ENCODE results near the gene ATG7.
"Not testable (repeated sequence)": the region's sequence is repeated elsewhere in the genome, so short reads cannot be mapped to it uniquely, and the experiment has no call there.

Gene ATG7

DNA sequence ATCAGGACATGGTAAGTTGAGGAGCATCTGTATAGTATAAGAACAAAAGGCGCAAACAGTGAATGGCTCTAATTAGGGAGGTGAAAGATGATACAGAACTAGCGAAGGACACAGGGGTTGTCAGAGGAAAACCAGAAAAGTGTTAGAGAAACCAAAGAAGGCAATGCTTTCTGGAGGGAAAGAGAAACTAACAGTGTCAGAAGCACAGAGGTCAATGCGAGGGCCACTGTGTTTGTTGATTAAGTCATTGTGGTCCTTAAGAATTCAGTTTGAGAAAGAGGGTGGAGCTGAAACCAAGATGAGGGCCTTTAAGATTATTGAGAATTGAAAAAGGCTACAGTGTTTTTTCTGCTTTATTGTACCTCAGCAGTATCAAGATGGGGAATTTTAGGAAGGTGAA, 28.8 kb downstream of the ATG7 start:
- no peak for DNase-seq (ENCODE audit: low read depth in 2 of 2)

DNA sequence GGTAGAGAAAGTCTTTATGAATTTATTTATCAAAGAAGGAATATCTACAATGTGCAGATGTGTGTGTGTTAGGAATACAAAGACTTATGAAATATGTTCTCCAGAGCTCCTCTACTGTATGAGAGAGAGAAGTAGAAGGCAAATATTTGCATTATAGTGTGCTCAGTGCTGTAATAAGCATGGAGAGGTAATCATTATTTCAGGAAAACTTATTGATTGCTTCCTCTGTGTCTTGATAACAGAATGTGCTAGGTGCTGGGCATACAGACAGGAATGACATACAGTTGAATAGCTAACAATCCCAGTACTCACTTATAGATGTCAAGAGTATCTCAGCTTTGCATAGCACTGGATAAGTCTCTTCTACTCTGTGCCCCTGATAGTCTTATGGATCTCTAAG, 30.2 kb downstream of the ATG7 start:
- no peak for DNase-seq (ENCODE audit: low read depth in 2 of 2)

DNA sequence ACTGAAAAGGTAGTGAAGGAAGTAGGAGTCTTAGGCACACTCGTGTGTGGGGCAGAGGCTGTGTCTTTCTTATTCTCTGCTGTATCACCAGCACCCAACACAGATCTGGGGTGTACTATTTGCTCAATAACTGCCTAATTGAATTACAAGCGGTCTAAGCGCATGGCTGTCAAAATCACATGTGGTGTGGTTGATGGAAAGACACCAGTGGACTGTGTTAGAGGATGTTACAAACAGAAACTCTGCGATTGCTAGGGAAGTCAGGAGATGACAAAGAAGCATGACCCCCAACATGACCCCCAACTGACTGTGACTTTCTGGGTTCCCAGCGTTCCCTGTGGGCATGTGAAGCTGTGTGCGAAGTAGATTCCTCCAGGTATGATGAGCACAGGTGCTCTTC, 32.0 kb downstream of the ATG7 start:
- no peak for DNase-seq (ENCODE audit: low read depth in 2 of 2)

DNA sequence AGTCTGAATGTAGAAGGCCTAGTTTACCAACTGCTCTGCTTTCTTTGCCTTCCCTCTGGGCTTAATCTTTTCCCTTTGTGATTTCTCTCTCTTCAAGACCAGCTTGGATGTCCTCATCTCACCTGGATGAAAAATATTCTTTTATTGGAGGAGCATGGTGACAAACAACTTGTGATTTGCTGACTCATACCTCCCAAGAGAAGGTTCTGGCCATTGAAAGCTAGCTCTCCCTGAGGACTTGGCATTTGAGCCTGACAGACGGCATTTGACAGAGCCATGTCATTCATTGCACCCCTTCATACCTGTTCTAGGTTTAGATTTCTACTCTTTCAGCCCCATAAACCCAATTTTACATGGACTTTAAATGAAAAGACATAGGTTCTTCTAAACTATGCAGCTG, 33.3 kb downstream of the ATG7 start:
- DNase-seq (ENCODE audit: low read depth in 2 of 2) = no peak

GRCh38 chr3:11306817-11307589, 34.8 kb downstream of the ATG7 start:
- peak in 1 of 2 donors; percentile 40 for DNase-seq (ENCODE audit: low read depth in 2 of 2)

GRCh38 chr3:11307830-11308432, 35.7 kb downstream of the ATG7 start:
- no peak for DNase-seq (ENCODE audit: low read depth in 2 of 2)

DNA sequence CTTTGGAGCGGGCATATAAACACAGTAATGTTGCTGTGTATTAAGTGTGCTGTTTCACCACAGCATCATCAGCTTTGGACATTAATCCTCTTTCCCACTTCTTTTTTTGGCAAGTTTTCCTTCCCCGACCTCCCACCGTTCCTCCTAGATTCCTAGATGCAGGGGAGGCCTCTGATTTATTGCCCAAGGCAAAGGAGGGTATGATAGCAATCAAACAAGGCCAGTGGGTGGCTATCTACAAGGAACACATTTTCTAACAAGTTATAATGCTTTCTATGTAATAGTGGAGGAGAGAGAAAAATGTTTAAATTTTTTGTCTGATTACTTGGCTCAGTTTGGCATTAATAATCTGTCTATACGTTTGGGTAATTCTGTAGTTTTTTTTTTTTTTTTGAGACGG, 38.1 kb downstream of the ATG7 start:
- no peak for DNase-seq (ENCODE audit: low read depth in 2 of 2)

GRCh38 chr3:11312166-11312565, 40.0 kb downstream of the ATG7 start:
- DNase-seq (ENCODE audit: low read depth in 2 of 2) = no peak

GRCh38 chr3:11317300-11317699, 45.1 kb downstream of the ATG7 start:
- DNase-seq (ENCODE audit: low read depth in 2 of 2) = no peak

GRCh38 chr3:11322931-11323330, 50.7 kb downstream of the ATG7 start:
- no peak for DNase-seq (ENCODE audit: low read depth in 2 of 2)

- no peak for DNase-seq (ENCODE audit: low read depth in 2 of 2)
Observed at GRCh38 chr3:11323813-11324212, 51.6 kb downstream of the ATG7 start.

DNA sequence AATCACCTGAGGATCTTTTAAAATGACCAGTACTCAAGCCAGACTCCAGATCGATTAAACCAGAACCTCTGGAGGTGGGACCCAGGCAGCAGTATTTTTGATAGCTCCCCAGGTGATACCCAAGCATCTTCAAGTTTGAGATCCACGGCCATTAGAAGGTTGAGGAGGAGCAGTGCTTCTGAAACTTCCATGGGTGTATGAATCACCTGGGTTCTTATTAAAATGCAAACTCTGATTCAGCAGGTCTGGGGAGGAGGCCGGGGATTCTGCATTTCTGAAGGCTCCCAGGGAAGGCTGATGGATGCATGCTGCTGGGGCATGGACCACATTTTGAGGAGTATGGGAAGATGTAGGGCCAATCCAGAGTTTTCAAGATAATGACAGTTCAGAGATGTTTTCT, 55.4 kb downstream of the ATG7 start:
- DNase-seq (ENCODE audit: low read depth in 2 of 2) = no peak

GRCh38 chr3:11328196-11328945, 56.2 kb downstream of the ATG7 start:
- no peak for DNase-seq (ENCODE audit: low read depth in 2 of 2)

DNA sequence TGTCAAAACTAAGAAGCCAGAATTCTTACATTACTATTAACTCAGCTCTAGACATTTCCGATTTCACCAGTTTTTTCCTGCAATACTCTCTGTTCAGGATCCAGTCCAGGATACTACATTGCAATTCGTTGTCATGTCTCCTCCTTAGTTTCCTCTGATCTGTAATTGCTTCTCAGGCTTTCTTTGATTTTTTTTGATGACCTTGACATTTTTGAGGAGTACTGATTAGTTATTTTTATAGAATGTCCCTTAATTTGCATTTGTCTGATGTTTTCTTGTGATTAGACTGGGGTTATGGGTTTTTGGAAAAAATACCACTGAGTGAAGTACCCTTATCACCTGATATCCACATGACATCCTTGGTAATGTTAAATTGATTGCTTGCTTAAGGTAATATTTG, 57.6 kb downstream of the ATG7 start:
- no peak for DNase-seq (ENCODE audit: low read depth in 2 of 2)

GRCh38 chr3:11331101-11331500, 58.9 kb downstream of the ATG7 start:
- no peak for DNase-seq (ENCODE audit: low read depth in 2 of 2)

GRCh38 chr3:11335056-11335608, 62.9 kb downstream of the ATG7 start:
- no peak for DNase-seq (ENCODE audit: low read depth in 2 of 2)

DNA sequence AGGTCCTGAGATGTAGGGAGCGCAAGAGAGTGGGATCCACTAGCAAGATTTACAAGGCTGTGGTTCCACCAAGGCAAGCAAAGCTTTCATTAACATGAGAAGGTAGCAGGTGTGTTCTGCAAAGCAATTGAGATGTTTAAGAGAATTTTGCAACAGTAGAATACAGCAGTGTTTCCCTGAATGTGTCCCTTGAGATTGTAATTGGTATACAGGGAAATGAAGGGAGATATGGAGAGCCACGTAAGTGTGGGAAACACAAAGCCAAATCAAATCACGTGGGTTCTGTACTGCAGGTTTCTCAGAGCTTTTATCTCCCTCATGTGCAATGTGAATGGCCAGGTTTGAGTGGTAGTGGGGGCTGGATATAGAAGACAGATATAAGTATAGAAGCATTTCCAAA, 67.3 kb downstream of the ATG7 start:
- DNase-seq (ENCODE audit: low read depth in 2 of 2) = no peak

GRCh38 chr3:11346416-11346815, 74.2 kb downstream of the ATG7 start:
- DNase-seq (ENCODE audit: low read depth in 2 of 2) = no peak

GRCh38 chr3:11348877-11349276, 76.7 kb downstream of the ATG7 start:
- not testable (repeated sequence) for DNase-seq (ENCODE audit: low read depth in 2 of 2)

DNA sequence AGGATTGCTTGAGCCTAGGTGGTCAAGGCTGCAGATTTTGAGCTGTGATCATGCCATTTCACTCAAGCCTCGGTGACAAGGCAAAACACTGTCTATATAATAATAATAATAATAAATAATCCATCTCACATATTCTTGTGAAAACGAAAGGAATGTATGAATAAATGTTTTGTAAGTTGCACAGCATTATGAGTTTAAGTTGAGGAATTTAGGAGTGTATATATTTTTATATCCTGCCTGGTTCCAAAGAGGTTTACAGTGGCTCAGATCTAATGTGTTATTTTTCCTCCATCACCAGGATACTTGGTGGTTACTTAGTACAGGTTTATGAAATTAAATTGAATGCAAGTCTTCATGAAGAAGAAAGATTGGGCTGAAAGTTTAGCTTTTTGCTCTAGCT, 77.2 kb downstream of the ATG7 start:
- DNase-seq (ENCODE audit: low read depth in 2 of 2) = no peak

GRCh38 chr3:11350374-11350773, 78.2 kb downstream of the ATG7 start:
- DNase-seq (ENCODE audit: low read depth in 2 of 2) = no peak

- no peak for DNase-seq (ENCODE audit: low read depth in 2 of 2)
Observed at GRCh38 chr3:11351451-11351850, 79.3 kb downstream of the ATG7 start.

DNA sequence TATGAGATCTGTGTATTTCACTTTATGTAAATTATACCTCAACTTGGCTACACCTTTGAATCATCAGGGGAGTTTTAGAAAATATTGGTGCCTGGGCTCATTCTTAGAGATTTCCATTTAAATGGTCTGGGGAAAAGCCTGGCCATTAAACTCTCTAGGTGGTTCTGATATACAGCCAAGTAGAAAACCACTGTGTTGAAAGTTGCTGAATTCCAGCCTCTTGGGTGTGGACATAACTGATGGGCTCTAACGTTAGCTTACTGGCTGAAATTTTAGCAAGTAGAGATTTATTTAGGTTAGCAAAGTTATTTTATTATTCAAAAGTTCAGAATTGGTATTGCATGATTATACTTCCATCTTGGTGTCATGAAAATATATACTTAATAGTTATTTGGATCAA, 84.1 kb downstream of the ATG7 start:
- DNase-seq (ENCODE audit: low read depth in 2 of 2) = no peak
